Brain microvascular endothelial cell (primary cell): ENCODE results near the gene BEAN1.

ENCODE experiments used
- DNase-seq: peaks from one replicate; pipeline ENCODE4 v3.0.0-alpha.2; 2020
- H3K27ac ChIP-seq: fragments of 250-450 bp; sonication (Bioruptor Pico); 2 replicates; pipeline ENCODE4 v1.5.1; 2020; ENCODE audit warnings: mild to moderate bottlenecking, moderate library complexity
- H3K27me3 ChIP-seq: fragments of 250-450 bp; sonication (Bioruptor Pico); replicated peaks from 2 replicates; pipeline ENCODE4 v1.5.1; 2020; ENCODE audit warnings: mild to moderate bottlenecking
- H3K36me3 ChIP-seq: fragments of 250-450 bp; sonication (Bioruptor Pico); replicated peaks from 2 replicates; pipeline ENCODE4 v1.5.1; 2020; ENCODE audit warnings: mild to moderate bottlenecking
- H3K4me3 ChIP-seq: 2 replicates; pipeline ENCODE4 v1.5.1; 2011; ENCODE audit warnings: low read depth, mild to moderate bottlenecking, control low read depth, low read length, moderate library complexity
- CTCF ChIP-seq: IDR thresholded peaks from 2 replicates; pipeline ENCODE4 v1.5.1; 2011; ENCODE audit warnings: low read depth, mild to moderate bottlenecking, moderate library complexity, low read length, control low read depth, inconsistent platforms; ENCODE audit errors: missing control alignments
- in situ Hi-C: cut with HindIII; loops from 2 replicates; pipeline ENCODE4 v1.10.0; 2017; ENCODE audit warnings: low sequenced_read_pairs, low pct_ligation_motif_present

Gene BEAN1

GRCh38 chr16:66431760-66432159, 4.7 kb downstream of the BEAN1 start:
- in situ Hi-C loops = no loop called here
- Histone ChIP-seq H3K27ac (no peak overlapping the region), H3K27me3 (peaks cover 27% of the 10 kb centered on the region), H3K4me3 (no peak overlapping the region), H3K36me3 (no peaks in the 10 kb centered on the region)
- TF ChIP-seq CTCF = no peak
- DNase-seq = no peak

- peaks cover 26% of the 10 kb centered on the region for H3K27me3 ChIP-seq
- no peak for DNase-seq
- H3K4me3 ChIP-seq = no peak overlapping the region
- H3K27ac ChIP-seq = no peak overlapping the region
- no peak for TF ChIP-seq CTCF
- in situ Hi-C loops = no loop called here
- no peaks in the 10 kb centered on the region for H3K36me3 ChIP-seq
Observed at GRCh38 chr16:66432429-66432828, 5.3 kb downstream of the BEAN1 start.

- DNase-seq = no peak
- peaks cover 6% of the 10 kb centered on the region for H3K27me3 ChIP-seq
- no peak for TF ChIP-seq CTCF
- in situ Hi-C loops = no loop called here
- no peak overlapping the region for H3K4me3 ChIP-seq
- H3K36me3 ChIP-seq = no peaks in the 10 kb centered on the region
- no peak overlapping the region for H3K27ac ChIP-seq
Observed at GRCh38 chr16:66434619-66435430, 7.7 kb downstream of the BEAN1 start.

- Histone ChIP-seq H3K36me3 (no peaks in the 10 kb centered on the region), H3K4me3 (no peak overlapping the region), H3K27me3 (peaks cover 5% of the 10 kb centered on the region), H3K27ac (no peak overlapping the region)
- in situ Hi-C loops = no loop called here
- DNase-seq = no peak
- TF ChIP-seq CTCF = no peak
Observed at GRCh38 chr16:66435896-66436295, 8.8 kb downstream of the BEAN1 start.

GRCh38 chr16:66437391-66437945, 10.4 kb downstream of the BEAN1 start:
- TF ChIP-seq CTCF = no peak
- no peak overlapping the region for H3K4me3 ChIP-seq
- in situ Hi-C loops = no loop called here
- peaks cover 4% of the 10 kb centered on the region for H3K27me3 ChIP-seq
- DNase-seq = no peak
- H3K27ac ChIP-seq = no peak overlapping the region
- no peaks in the 10 kb centered on the region for H3K36me3 ChIP-seq
